KMS-11 (cell line): Measurements from ENCODE around the gene CFAP46.

Experiments used
- H2AFZ ChIP-seq: fragments of 200-600 bp; sonication (generic); 2 replicates; pipeline ENCODE4 v1.6.1; 2016; ENCODE audit warnings: antibody characterized with exemption, mixed run types, low read depth
- H3K27ac ChIP-seq: fragments of 200-600 bp; sonication (generic); 2 replicates; pipeline ENCODE4 v1.6.1; 2016; ENCODE audit warnings: mild to moderate bottlenecking, mixed run types
- H3K27me3 ChIP-seq: fragments of 200-600 bp; sonication (generic); 2 replicates; pipeline ENCODE4 v1.6.1; 2017; ENCODE audit warnings: mild to moderate bottlenecking, low read depth, mixed run types, moderate library complexity; ENCODE audit not compliant: insufficient read depth
- H3K36me3 ChIP-seq: fragments of 200-600 bp; sonication (generic); 2 replicates; pipeline ENCODE4 v1.6.1; 2017; ENCODE audit warnings: mild to moderate bottlenecking, mixed run types; ENCODE audit not compliant: insufficient read depth
- H3K4me1 ChIP-seq: fragments of 200-600 bp; sonication (generic); 2 replicates; pipeline ENCODE4 v1.6.1; 2016; ENCODE audit warnings: mild to moderate bottlenecking, low read depth, mixed run types; ENCODE audit not compliant: poor library complexity, severe bottlenecking
- H3K4me2 ChIP-seq: fragments of 200-600 bp; sonication (generic); 2 replicates; pipeline ENCODE4 v1.7.0; 2016; ENCODE audit warnings: mild to moderate bottlenecking, mixed run types
- H3K4me3 ChIP-seq: fragments of 200-600 bp; sonication (generic); IDR thresholded peaks from 2 replicates; pipeline ENCODE4 v1.6.1; 2017; ENCODE audit warnings: low read depth, low read length, mixed read lengths; ENCODE audit not compliant: insufficient read depth
- H3K79me2 ChIP-seq: fragments of 200-600 bp; sonication (generic); 2 replicates; pipeline ENCODE4 v1.6.1; 2016; ENCODE audit warnings: low read depth, mixed run types; ENCODE audit not compliant: insufficient read depth
- H3K9ac ChIP-seq: fragments of 200-600 bp; sonication (generic); 2 replicates; pipeline ENCODE4 v1.6.1; 2016; ENCODE audit warnings: mild to moderate bottlenecking, mixed run types
- H4K20me1 ChIP-seq: fragments of 200-600 bp; sonication (generic); 2 replicates; pipeline ENCODE4 v1.6.1; 2016; ENCODE audit warnings: mild to moderate bottlenecking, mixed run types; ENCODE audit not compliant: insufficient read depth
- CTCF ChIP-seq: fragments of 200-600 bp; sonication (generic); conservative IDR thresholded peaks from 2 replicates; pipeline ENCODE4 v1.6.1; 2017; ENCODE audit warnings: low read depth, mild to moderate bottlenecking, antibody characterized with exemption, low read length, moderate library complexity, mixed read lengths

CFAP46 gene

GRCh38 chr10:132928261-132928660 lies 14.1 kb downstream of the CFAP46 start:
- no peak overlapping the region for H2AFZ ChIP-seq
- no peak for TF ChIP-seq CTCF
- no peaks in the 10 kb centered on the region for H4K20me1 ChIP-seq
- H3K27ac ChIP-seq: no peak overlapping the region
- no peaks in the 10 kb centered on the region for H3K36me3 ChIP-seq
- no peaks in the 10 kb centered on the region for H3K79me2 ChIP-seq
- H3K4me2 ChIP-seq: no peak overlapping the region
- no peak overlapping the region for H3K4me3 ChIP-seq
- no peaks in the 10 kb centered on the region for H3K4me1 ChIP-seq
- peaks cover 47% of the 10 kb centered on the region for H3K27me3 ChIP-seq
- no peak overlapping the region for H3K9ac ChIP-seq

- H3K4me3 ChIP-seq: no peak overlapping the region
- H3K4me2 ChIP-seq: no peak overlapping the region
- no peak overlapping the region for H3K9ac ChIP-seq
- no peaks in the 10 kb centered on the region for H3K36me3 ChIP-seq
- no peaks in the 10 kb centered on the region for H3K4me1 ChIP-seq
- TF ChIP-seq CTCF: no peak
- no peak overlapping the region for H3K27ac ChIP-seq
- peaks cover 45% of the 10 kb centered on the region for H3K27me3 ChIP-seq
- no peaks in the 10 kb centered on the region for H4K20me1 ChIP-seq
- H2AFZ ChIP-seq: no peak overlapping the region
- H3K79me2 ChIP-seq: no peaks in the 10 kb centered on the region
These were observed 14.5 kb downstream of the CFAP46 start for GRCh38 chr10:132927824-132928223.

GRCh38 chr10:132926777-132927650 lies 15.4 kb downstream of the CFAP46 start:
- Histone ChIP-seq H3K4me3 (no peak overlapping the region), H3K27me3 (peaks cover 47% of the 10 kb centered on the region), H4K20me1 (no peaks in the 10 kb centered on the region), H3K4me1 (no peaks in the 10 kb centered on the region), H3K9ac (no peak overlapping the region), H3K79me2 (no peaks in the 10 kb centered on the region), H2AFZ (no peak overlapping the region), H3K27ac (no peak overlapping the region), H3K36me3 (no peaks in the 10 kb centered on the region), H3K4me2 (no peak overlapping the region)
- no peak for TF ChIP-seq CTCF

- H3K27me3 ChIP-seq: peaks cover 47% of the 10 kb centered on the region
- no peak for TF ChIP-seq CTCF
- no peak overlapping the region for H3K9ac ChIP-seq
- no peaks in the 10 kb centered on the region for H3K79me2 ChIP-seq
- H3K27ac ChIP-seq: no peak overlapping the region
- no peaks in the 10 kb centered on the region for H3K36me3 ChIP-seq
- H4K20me1 ChIP-seq: no peaks in the 10 kb centered on the region
- H2AFZ ChIP-seq: no peak overlapping the region
- no peak overlapping the region for H3K4me3 ChIP-seq
- H3K4me2 ChIP-seq: no peak overlapping the region
- no peaks in the 10 kb centered on the region for H3K4me1 ChIP-seq
These were observed 16.3 kb downstream of the CFAP46 start for GRCh38 chr10:132926070-132926469.
